ENCODE measurements around the gene RBBP8NL. TPM values are rescaled to one million over a fixed set of nuclear protein-coding genes. Genes with fewer than 3 reads are reported as not detected.

Gene RBBP8NL
- total RNA-seq, 2 experiments from 2014 or later = not detected

GRCh38 chr20:62395311-62396242 is 31.8 kb downstream of the RBBP8NL start:
- Mint-ChIP-seq H3K36me3 (ENCODE audit: low read depth) (peaks cover 18% of the 10 kb centered on the region), H3K27me3 (no peaks in the 10 kb centered on the region), H3K4me3 (no peak overlapping the region), H3K9me3 (no peaks in the 10 kb centered on the region), H3K4me1 (ENCODE audit: low read depth) (no peaks in the 10 kb centered on the region), H3K27ac (no peak overlapping the region)
- no peak for TF ChIP-seq CTCF (IDR thresholded peaks at IDR 0.05)
- H3K27me3 ChIP-seq (ENCODE audit: control insufficient read depth in 1 of 2, insufficient read depth in 2 of 2, low read length in 2 of 2) = no peaks in the 10 kb centered on the region
- H3K9me3 ChIP-seq (ENCODE audit: control insufficient read depth in 1 of 2, insufficient read depth in 1 of 2, low read length in 2 of 2) = peaks cover 0 to 12% of the 10 kb centered on the region in 2 experiments
- no peaks in the 10 kb centered on the region for H3K4me1 ChIP-seq (ENCODE audit: insufficient read depth, low read length)
- no peak overlapping the region for H3K4me3 ChIP-seq (ENCODE audit: low read length)
- peaks cover 19% of the 10 kb centered on the region for H3K36me3 ChIP-seq (ENCODE audit: insufficient read depth, low read length)
- no peak for DNase-seq
- CTCF ChIA-PET = no interaction called here
- intact Hi-C loops (cut with DNase I, micrococcal nuclease) = no loop called here
- no peak for ATAC-seq (ENCODE audit: poor library complexity)
- POLR2A ChIA-PET = interaction anchor here (0.7 kb wide), 2 partner anchors 9 to 798 kb away, joined by 3 read pairs; partner anchors contain the start of gene RPS21
- H3K27ac ChIP-seq (ENCODE audit: low read depth in 1 of 2, low read length in 2 of 2) = no peak overlapping the region

GRCh38 chr20:62394248-62395245 is 32.8 kb downstream of the RBBP8NL start:
- Mint-ChIP-seq H3K27ac (no peak overlapping the region), H3K4me3 (no peak overlapping the region), H3K36me3 (ENCODE audit: low read depth) (peaks cover 28% of the 10 kb centered on the region), H3K9me3 (no peaks in the 10 kb centered on the region), H3K27me3 (no peaks in the 10 kb centered on the region), H3K4me1 (ENCODE audit: low read depth) (no peaks in the 10 kb centered on the region)
- DNase-seq = no peak
- ChIA-PET CTCF (no interaction called here), POLR2A (no interaction called here)
- no peaks in the 10 kb centered on the region for H3K4me1 ChIP-seq (ENCODE audit: insufficient read depth, low read length)
- peaks cover 0 to 12% of the 10 kb centered on the region in 2 experiments for H3K9me3 ChIP-seq (ENCODE audit: control insufficient read depth in 1 of 2, insufficient read depth in 1 of 2, low read length in 2 of 2)
- no peak for TF ChIP-seq CTCF (IDR thresholded peaks at IDR 0.05)
- H3K4me3 ChIP-seq (ENCODE audit: low read length) = no peak overlapping the region
- ATAC-seq (ENCODE audit: poor library complexity) = no peak
- intact Hi-C loops (cut with DNase I, micrococcal nuclease) = no loop called here
- H3K36me3 ChIP-seq (ENCODE audit: insufficient read depth, low read length) = peaks cover 27% of the 10 kb centered on the region
- no peaks in the 10 kb centered on the region for H3K27me3 ChIP-seq (ENCODE audit: control insufficient read depth in 1 of 2, insufficient read depth in 2 of 2, low read length in 2 of 2)
- no peak overlapping the region for H3K27ac ChIP-seq (ENCODE audit: low read depth in 1 of 2, low read length in 2 of 2)

GRCh38 chr20:62393830-62394229 is 33.5 kb downstream of the RBBP8NL start:
- POLR2A ChIA-PET = no interaction called here
- Mint-ChIP-seq H3K36me3 (ENCODE audit: low read depth) (peaks cover 36% of the 10 kb centered on the region), H3K9me3 (no peaks in the 10 kb centered on the region), H3K4me1 (ENCODE audit: low read depth) (peaks cover 6% of the 10 kb centered on the region), H3K27ac (no peak overlapping the region), H3K4me3 (no peak overlapping the region), H3K27me3 (no peaks in the 10 kb centered on the region)
- H3K4me1 ChIP-seq (ENCODE audit: insufficient read depth, low read length) = peaks cover 2% of the 10 kb centered on the region
- no peak overlapping the region for H3K27ac ChIP-seq (ENCODE audit: low read depth in 1 of 2, low read length in 2 of 2)
- peaks cover 34% of the 10 kb centered on the region for H3K36me3 ChIP-seq (ENCODE audit: insufficient read depth, low read length)
- H3K9me3 ChIP-seq (ENCODE audit: control insufficient read depth in 1 of 2, insufficient read depth in 1 of 2, low read length in 2 of 2) = peaks cover 0 to 12% of the 10 kb centered on the region in 2 experiments
- no peaks in the 10 kb centered on the region for H3K27me3 ChIP-seq (ENCODE audit: control insufficient read depth in 1 of 2, insufficient read depth in 2 of 2, low read length in 2 of 2)
- TF ChIP-seq CTCF (IDR thresholded peaks at IDR 0.05) = no peak
- DNase-seq = no peak
- intact Hi-C loops (cut with DNase I, micrococcal nuclease) = no loop called here
- H3K4me3 ChIP-seq (ENCODE audit: low read length) = no peak overlapping the region
- no peak for ATAC-seq (ENCODE audit: poor library complexity)
- CTCF ChIA-PET = no interaction called here

All from CD4-positive, alpha-beta T cell (primary cell).